Colonic mucosa (tissue), 4 donors: Measurements from ENCODE around the gene PNPLA3. TPM values are rescaled to one million over a fixed set of nuclear protein-coding genes. Genes with fewer than 3 reads are reported as not detected.

Source experiments
- DNase-seq: peaks from one replicate; pipeline ENCODE4 v3.0.0-alpha.2; 2020
- H3K27ac ChIP-seq: fragments of 200-600 bp; one replicate; pipeline ENCODE4 v1.8.0; 2021
- H3K27me3 ChIP-seq: fragments of 200-600 bp; one replicate; pipeline ENCODE4 v1.8.0; 2021
- H3K36me3 ChIP-seq: fragments of 200-600 bp; one replicate; pipeline ENCODE4 v1.8.0; 2021
- H3K4me1 ChIP-seq: fragments of 200-600 bp; one replicate; pipeline ENCODE4 v1.8.0; 2021; ENCODE audit warnings: mild to moderate bottlenecking
- H3K4me3 ChIP-seq: fragments of 200-600 bp; one replicate; pipeline ENCODE4 v1.8.0; 2021
- H3K9ac ChIP-seq, 2 donors: one replicate each; pipeline ENCODE4 v1.7.0; 2013; ENCODE audit warnings: control low read depth in 2 of 2, low read depth in 2 of 2, low read length in 2 of 2
- H3K9me3 ChIP-seq: fragments of 200-600 bp; one replicate; pipeline ENCODE4 v1.8.0; 2021
- intact Hi-C: fragments of 100-400 bp; cut with DNase I; formaldehyde crosslinking; loops from one replicate; pipeline ENCODE4 v1.14.1; 2022
- total RNA-seq, 2 donors: library from RNA; stranded (reverse); fragmentation: NEBNext Ultra II Directional in 1 of 2; extraction: Animal tissue kit (Norgen Biotek cat#: 25700) in 1 of 2; gene quantifications; one replicate each; pipeline ENCODE4 v1.2.1, GENCODE V29; 2021
- TF ChIP-seq, protein P1 (sequence below): fragments of 200-600 bp; IDR thresholded peaks from one replicate; pipeline ENCODE4 v1.8.0; 2022; ENCODE audit warnings: antibody characterized with exemption, mild to moderate bottlenecking
- donor health status: healthy.
- donor health status: DM: no; HTN: no; CAD: no.
- donor health status: DM: no; HTN: no; CAD: no.

PNPLA3 gene
- total RNA-seq, 2 donors from 2014 or later = 0.15 to 1.6 TPM

DNA sequence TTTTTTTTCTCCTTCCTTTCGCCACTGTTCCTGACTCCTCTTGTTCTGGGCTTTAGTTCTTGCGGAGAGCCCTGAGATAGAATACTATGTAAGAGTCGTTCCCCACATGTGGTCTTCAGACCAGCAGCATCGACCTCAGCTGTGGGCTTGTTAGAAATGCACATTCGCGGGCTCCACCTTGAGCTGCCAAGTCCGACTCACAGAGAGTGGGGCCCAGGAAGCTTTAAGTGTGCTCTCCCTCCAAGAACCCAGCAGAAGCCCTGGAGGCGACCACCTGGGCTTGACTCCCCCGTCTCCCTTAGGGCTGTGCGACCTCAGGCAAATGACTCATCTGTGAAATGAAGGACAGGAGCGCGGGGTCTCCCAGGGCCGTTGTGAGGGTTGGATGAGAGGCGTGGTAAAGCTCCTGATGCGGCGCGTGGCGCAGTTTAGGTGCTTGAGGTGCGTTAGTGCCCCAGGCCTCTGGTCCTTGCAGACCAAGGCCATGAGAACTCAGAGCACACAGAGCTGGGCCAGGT, 50.5 kb downstream of the PNPLA3 start:
- H3K4me3 ChIP-seq = no peak overlapping the region
- no peaks in the 10 kb centered on the region for H3K27me3 ChIP-seq
- intact Hi-C loops = no loop called here
- no peaks in the 10 kb centered on the region for H3K4me1 ChIP-seq
- no peaks in the 10 kb centered on the region for H3K9me3 ChIP-seq
- no peak for DNase-seq
- TF ChIP-seq, protein P1, sequence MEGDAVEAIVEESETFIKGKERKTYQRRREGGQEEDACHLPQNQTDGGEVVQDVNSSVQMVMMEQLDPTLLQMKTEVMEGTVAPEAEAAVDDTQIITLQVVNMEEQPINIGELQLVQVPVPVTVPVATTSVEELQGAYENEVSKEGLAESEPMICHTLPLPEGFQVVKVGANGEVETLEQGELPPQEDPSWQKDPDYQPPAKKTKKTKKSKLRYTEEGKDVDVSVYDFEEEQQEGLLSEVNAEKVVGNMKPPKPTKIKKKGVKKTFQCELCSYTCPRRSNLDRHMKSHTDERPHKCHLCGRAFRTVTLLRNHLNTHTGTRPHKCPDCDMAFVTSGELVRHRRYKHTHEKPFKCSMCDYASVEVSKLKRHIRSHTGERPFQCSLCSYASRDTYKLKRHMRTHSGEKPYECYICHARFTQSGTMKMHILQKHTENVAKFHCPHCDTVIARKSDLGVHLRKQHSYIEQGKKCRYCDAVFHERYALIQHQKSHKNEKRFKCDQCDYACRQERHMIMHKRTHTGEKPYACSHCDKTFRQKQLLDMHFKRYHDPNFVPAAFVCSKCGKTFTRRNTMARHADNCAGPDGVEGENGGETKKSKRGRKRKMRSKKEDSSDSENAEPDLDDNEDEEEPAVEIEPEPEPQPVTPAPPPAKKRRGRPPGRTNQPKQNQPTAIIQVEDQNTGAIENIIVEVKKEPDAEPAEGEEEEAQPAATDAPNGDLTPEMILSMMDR = no peak
- H3K27ac ChIP-seq = no peak overlapping the region
- H3K9ac ChIP-seq = no peak overlapping the region
- H3K36me3 ChIP-seq = peaks cover 10% of the 10 kb centered on the region

DNA sequence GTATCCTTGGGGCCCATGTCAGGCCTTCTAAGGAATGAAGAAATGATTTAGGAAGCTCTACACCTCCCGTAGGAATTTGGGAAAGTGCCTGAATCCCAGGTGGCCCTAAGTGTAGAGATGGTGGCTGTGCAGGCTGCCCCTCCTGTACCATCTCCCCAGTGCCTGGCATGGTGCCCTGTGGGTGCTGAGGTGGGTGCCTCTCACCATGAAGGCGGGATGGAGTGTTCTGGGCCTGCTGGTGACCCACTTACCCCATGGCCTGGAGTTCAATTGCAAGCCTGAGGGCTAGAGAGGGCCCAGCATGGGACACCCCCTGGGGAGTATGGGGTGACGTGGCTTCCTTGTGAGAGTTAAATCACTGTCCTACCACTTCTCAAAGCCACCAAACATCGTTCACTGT, 51.4 kb downstream of the PNPLA3 start:
- TF ChIP-seq, protein P1 = no peak
- Histone ChIP-seq H3K27me3 (no peaks in the 10 kb centered on the region), H3K36me3 (peaks cover 10% of the 10 kb centered on the region), H3K27ac (no peak overlapping the region), H3K4me1 (no peaks in the 10 kb centered on the region), H3K9ac (no peak overlapping the region), H3K9me3 (no peaks in the 10 kb centered on the region), H3K4me3 (no peak overlapping the region)
- intact Hi-C loops = no loop called here
- no peak for DNase-seq

DNA sequence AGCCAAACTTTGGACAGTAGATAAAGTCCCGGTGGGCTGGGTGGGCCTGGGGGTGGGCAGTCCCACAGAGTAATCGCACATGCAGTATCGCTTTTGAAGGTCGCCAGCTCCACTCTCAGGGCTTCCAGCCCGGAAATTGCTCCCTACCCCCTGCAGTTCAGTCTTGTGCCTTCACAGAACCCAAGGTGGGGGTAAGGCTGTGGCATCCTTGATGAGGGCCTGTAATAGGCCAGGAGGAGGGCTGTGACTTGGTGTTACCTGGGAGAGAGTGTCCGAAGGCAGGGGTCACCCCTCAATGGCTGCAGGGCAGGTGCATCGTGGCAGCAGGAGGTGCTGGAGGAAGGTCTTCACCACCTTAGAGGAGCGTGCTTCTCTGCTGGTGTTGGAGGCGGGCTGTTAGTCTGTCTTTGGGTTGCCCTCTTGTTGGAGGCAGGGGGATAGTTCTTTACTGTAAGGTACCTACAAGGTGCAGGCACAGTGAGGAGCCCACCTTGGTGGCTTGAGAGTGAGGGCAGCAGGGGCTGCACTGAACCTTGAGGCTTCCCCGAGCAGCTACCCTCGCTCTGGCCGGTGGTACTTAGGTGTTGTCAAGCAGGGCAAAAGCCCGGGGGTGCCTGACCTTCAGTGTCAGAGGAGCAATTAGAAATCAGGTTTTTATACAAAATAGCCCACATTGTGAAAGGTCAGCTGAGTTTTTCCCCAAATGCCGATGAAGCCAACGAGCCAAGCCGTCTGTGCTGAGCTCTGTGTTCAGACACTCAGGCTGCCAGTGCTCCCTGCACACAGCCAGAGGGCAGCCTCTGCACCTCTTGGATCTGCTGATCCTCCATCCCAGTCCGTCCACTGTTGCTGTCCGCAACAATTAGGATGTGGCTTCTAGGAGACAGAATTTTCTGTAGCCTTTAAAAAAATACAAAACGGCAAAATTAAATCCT, 53.5 kb downstream of the PNPLA3 start:
- intact Hi-C loops = no loop called here
- no peak overlapping the region for H3K9ac ChIP-seq

DNA sequence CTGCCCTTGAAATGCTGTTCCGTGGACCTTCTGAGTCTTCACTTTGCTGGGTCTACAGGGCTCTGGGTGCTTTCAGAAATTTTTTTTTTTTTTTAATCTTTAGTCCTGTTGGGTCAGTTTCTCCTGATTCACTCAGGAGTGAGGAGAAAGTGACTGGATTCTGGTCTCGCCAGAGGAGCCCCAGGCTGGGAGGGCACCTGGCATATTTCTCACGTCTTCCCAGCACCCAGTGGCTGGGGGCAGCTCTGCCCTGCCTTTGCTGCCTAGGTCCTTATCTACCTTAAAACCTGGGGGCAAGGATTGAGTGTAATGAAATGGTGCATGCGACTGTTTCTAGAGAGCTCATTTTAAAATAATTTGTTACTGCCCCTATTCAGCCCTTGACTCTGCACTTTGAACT, 55.0 kb downstream of the PNPLA3 start:
- no peak overlapping the region for H3K27ac ChIP-seq
- H3K9me3 ChIP-seq = no peaks in the 10 kb centered on the region
- intact Hi-C loops = no loop called here
- peaks cover 7% of the 10 kb centered on the region for H3K36me3 ChIP-seq
- H3K4me3 ChIP-seq = no peak overlapping the region
- H3K4me1 ChIP-seq = no peaks in the 10 kb centered on the region
- H3K9ac ChIP-seq = no peak overlapping the region
- no peak for DNase-seq
- TF ChIP-seq, protein P1 = no peak
- H3K27me3 ChIP-seq = no peaks in the 10 kb centered on the region

More for the DNA sequence above, 53.5 kb downstream of the PNPLA3 start:
- Histone ChIP-seq H3K9me3 (no peaks in the 10 kb centered on the region), H3K4me3 (no peak overlapping the region), H3K27me3 (no peaks in the 10 kb centered on the region), H3K36me3 (peaks cover 10% of the 10 kb centered on the region), H3K27ac (no peak overlapping the region), H3K4me1 (no peaks in the 10 kb centered on the region)
- TF ChIP-seq, protein P1 = no peak
- DNase-seq = no peak

DNA sequence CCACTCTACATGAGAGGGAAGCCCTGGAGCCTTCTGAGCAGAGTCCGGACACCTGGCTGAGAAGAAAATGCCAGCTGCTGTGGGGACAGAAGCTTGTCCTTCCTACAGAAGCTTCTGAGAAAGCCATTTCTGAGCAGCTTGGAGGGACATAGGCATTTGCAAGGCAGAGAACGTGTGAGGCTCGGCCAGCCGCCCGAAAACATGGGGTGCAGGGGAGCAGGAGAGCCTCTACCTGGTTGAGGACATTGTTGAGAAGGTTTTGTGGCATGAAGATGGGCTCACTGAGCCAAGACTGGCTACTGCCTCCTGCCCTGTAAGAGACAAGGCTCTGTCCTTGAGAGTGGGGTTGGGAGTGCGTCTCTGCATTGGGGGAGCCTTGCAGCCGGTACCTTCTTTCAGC, 57.0 kb downstream of the PNPLA3 start:
- intact Hi-C loops = no loop called here
- peaks cover 7% of the 10 kb centered on the region for H3K36me3 ChIP-seq
- H3K4me1 ChIP-seq = no peaks in the 10 kb centered on the region
- no peak overlapping the region for H3K27ac ChIP-seq
- no peak for DNase-seq
- H3K4me3 ChIP-seq = no peak overlapping the region
- no peak overlapping the region for H3K9ac ChIP-seq
- no peaks in the 10 kb centered on the region for H3K27me3 ChIP-seq
- TF ChIP-seq, protein P1 = no peak
- no peaks in the 10 kb centered on the region for H3K9me3 ChIP-seq
